Parathyroid adenoma (tissue), 2 donors: ENCODE data around the gene HID1.

Experiments used
- H2AFZ ChIP-seq: fragments of 300-600 bp; sonication (generic); one replicate; pipeline ENCODE4 v1.7.0; 2017; ENCODE audit warnings: antibody characterized with exemption, mild to moderate bottlenecking
- H3K27ac ChIP-seq: fragments of 300-600 bp; sonication (generic); one replicate; pipeline ENCODE4 v1.7.0; 2017
- H3K27me3 ChIP-seq: fragments of 300-600 bp; sonication (generic); one replicate; pipeline ENCODE4 v1.7.0; 2017; ENCODE audit warnings: low read length; ENCODE audit not compliant: control insufficient read depth, insufficient read depth
- H3K36me3 ChIP-seq: fragments of 300-600 bp; sonication (generic); one replicate; pipeline ENCODE4 v1.7.0; 2017; ENCODE audit warnings: low read length; ENCODE audit not compliant: control insufficient read depth, insufficient read depth
- H3K4me1 ChIP-seq: fragments of 300-600 bp; sonication (generic); one replicate; pipeline ENCODE4 v1.7.0; 2017; ENCODE audit warnings: control low read depth
- H3K4me2 ChIP-seq: fragments of 300-600 bp; sonication (generic); one replicate; pipeline ENCODE4 v1.7.0; 2017; ENCODE audit warnings: low read length
- H3K4me3 ChIP-seq: fragments of 300-600 bp; sonication (generic); one replicate; pipeline ENCODE4 v1.7.0; 2017; ENCODE audit warnings: low read depth, low read length
- H3K79me2 ChIP-seq: fragments of 300-600 bp; sonication (generic); one replicate; pipeline ENCODE4 v1.7.0; 2017; ENCODE audit warnings: control low read depth
- H3K9ac ChIP-seq: fragments of 300-600 bp; sonication (generic); one replicate; pipeline ENCODE4 v1.7.0; 2017; ENCODE audit warnings: mild to moderate bottlenecking
- H3K9me3 ChIP-seq: fragments of 300-600 bp; sonication (generic); one replicate; pipeline ENCODE4 v1.7.0; 2017; ENCODE audit warnings: low read length; ENCODE audit not compliant: control insufficient read depth
- CTCF ChIP-seq: fragments of 300-600 bp; sonication (generic); IDR thresholded peaks from one replicate; pipeline ENCODE4 v1.7.0; 2017; ENCODE audit warnings: antibody characterized with exemption, mild to moderate bottlenecking
- donor health status: primary hyperparathyroidism.

Gene HID1

GRCh38 chr17:74901353-74902135 lies 71.0 kb downstream of the HID1 start:
- Histone ChIP-seq H3K27ac (no peak overlapping the region), H3K27me3 (no peaks in the 10 kb centered on the region), H3K36me3 (no peaks in the 10 kb centered on the region), H3K9me3 (no peaks in the 10 kb centered on the region), H3K9ac (no peak overlapping the region), H3K4me1 (no peaks in the 10 kb centered on the region), H3K79me2 (no peaks in the 10 kb centered on the region), H2AFZ (no peak overlapping the region), H3K4me3 (no peak overlapping the region), H3K4me2 (no peak overlapping the region)
- TF ChIP-seq CTCF: no peak
